Measurements from ENCODE around the gene FAM241A. TPM values are rescaled to one million over a fixed set of nuclear protein-coding genes. Genes with fewer than 3 reads are reported as not detected.
"Not testable (repeated sequence)": the region's sequence is repeated elsewhere in the genome, so short reads cannot be mapped to it uniquely, and the experiment has no call there.

The FAM241A gene
- total and polyA plus RNA-seq, 9 donors = 1.0 to 4.9 (median 2.2) TPM

GRCh38 chr4:112167794-112168193 lies 22.5 kb downstream of the FAM241A start:
- no peak overlapping the region for H3K27ac ChIP-seq
- no peaks in the 10 kb centered on the region for H3K9me3 ChIP-seq
- intact Hi-C loops (cut with DNase I) = no loop called here
- DNase-seq = no peak
- no peak overlapping the region for H3K4me3 ChIP-seq
- H3K27me3 ChIP-seq = no peaks in the 10 kb centered on the region
- H3K4me1 ChIP-seq (ENCODE audit: insufficient read depth) = no peaks in the 10 kb centered on the region
- no peaks in the 10 kb centered on the region for H3K36me3 ChIP-seq
- TF ChIP-seq CTCF (IDR thresholded peaks at IDR 0.05) = no peak
- no peak for TF ChIP-seq EP300 (IDR thresholded peaks at IDR 0.05)
- no peak for TF ChIP-seq POLR2A (IDR thresholded peaks at IDR 0.05)

- TF ChIP-seq CTCF (IDR thresholded peaks at IDR 0.05) (no peak), POLR2A (IDR thresholded peaks at IDR 0.05) (no peak), EP300 (IDR thresholded peaks at IDR 0.05) (no peak)
- Histone ChIP-seq H3K27me3 (no peaks in the 10 kb centered on the region), H3K4me3 (no peak overlapping the region), H3K9me3 (no peaks in the 10 kb centered on the region), H3K4me1 (ENCODE audit: insufficient read depth) (no peaks in the 10 kb centered on the region), H3K27ac (no peak overlapping the region), H3K36me3 (no peaks in the 10 kb centered on the region)
- intact Hi-C loops (cut with DNase I) = no loop called here
- DNase-seq = no peak
- WGBS, 3 donors = 82 to 85% (median 84%) methylated on average over 13 of the region's 13 CpGs
Observed at GRCh38 chr4:112168719-112169500, 23.7 kb downstream of the FAM241A start.

DNA sequence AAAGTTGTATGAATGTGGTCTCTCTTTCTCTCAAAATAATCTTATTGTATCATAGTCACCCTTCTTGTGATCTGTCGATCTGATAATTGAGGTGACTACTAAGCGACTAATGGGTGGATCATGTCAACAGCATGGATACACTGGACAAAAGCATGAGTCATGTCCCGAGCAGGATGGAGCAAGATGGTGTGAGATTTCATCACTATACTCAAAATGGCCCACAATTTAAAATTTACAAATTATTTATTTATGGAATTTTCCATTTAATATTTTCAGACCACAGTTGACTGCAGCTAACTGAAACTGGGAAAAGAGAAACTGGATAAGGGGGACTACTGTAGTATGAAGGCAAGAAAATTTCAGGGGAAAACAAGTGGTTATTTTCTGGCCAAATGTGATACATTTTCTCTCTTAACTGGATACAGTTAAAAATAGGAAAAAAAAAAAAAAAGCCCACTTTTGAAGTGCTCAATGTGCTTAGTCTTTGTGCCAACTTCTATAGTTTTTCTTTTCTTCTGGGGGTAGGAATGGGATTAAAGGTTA lies 25.3 kb downstream of the FAM241A start:
- Histone ChIP-seq H3K4me3 (no peak overlapping the region), H3K27ac (no peak overlapping the region), H3K9me3 (no peaks in the 10 kb centered on the region), H3K27me3 (no peaks in the 10 kb centered on the region), H3K36me3 (no peaks in the 10 kb centered on the region), H3K4me1 (ENCODE audit: insufficient read depth) (peaks cover 2% of the 10 kb centered on the region)
- intact Hi-C loops (cut with DNase I) = no loop called here
- TF ChIP-seq CTCF (IDR thresholded peaks at IDR 0.05) (no peak), POLR2A (IDR thresholded peaks at IDR 0.05) (no peak)
- WGBS, 3 donors = 78 to 86% (median 85%) methylated on average over 3 of the region's 3 CpGs
- DNase-seq = no peak

GRCh38 chr4:112171051-112171763 lies 26.0 kb downstream of the FAM241A start:
- H3K27me3 ChIP-seq; H3K4me1 ChIP-seq (ENCODE audit: insufficient read depth); intact Hi-C loops (cut with DNase I); DNase-seq; H3K36me3 ChIP-seq; H3K4me3 ChIP-seq; H3K9me3 ChIP-seq; H3K27ac ChIP-seq: not testable (repeated sequence)
- WGBS, 3 donors = 88 to 94% (median 89%) methylated on average over 16 of the region's 16 CpGs

DNA sequence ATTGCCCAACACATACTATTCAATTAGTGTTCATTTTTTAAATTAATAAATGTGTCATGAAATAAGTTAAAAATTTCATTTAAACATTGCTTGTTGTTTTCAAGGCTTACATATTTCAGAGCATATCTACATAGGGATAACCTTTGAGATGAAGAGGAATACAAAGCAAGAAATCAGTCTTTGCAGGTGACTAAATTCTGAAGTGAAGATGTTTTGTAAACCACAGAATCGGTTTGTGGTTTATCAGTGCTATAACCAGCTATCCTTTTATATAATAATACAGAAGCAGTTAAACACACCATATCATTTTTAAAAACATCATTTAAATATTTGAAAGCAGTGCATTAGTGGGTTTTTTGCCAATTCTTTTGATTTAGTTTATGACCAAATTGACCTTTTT lies 26.9 kb downstream of the FAM241A start:
- no peak overlapping the region for H3K27ac ChIP-seq
- 67 to 71% (median 67%) methylated on average over 1 of the region's 1 CpG for WGBS, 3 donors
- no peak overlapping the region for H3K4me3 ChIP-seq
- DNase-seq = no peak
- H3K36me3 ChIP-seq = no peaks in the 10 kb centered on the region
- H3K9me3 ChIP-seq = no peaks in the 10 kb centered on the region
- no peaks in the 10 kb centered on the region for H3K27me3 ChIP-seq
- no peak for TF ChIP-seq POLR2A (IDR thresholded peaks at IDR 0.05)
- TF ChIP-seq EP300 (IDR thresholded peaks at IDR 0.05) = no peak
- no peak for TF ChIP-seq CTCF (IDR thresholded peaks at IDR 0.05)
- peaks cover 2% of the 10 kb centered on the region for H3K4me1 ChIP-seq (ENCODE audit: insufficient read depth)
- intact Hi-C loops (cut with DNase I) = no loop called here

Measured in ovary (tissue), 9 donors.